SK-N-SH (cell line): ENCODE results near the gene SCN11A. TPM values are rescaled to one million over a fixed set of nuclear protein-coding genes. Genes with fewer than 3 reads are reported as not detected.

Experiments
- CTCF ChIA-PET: fragments of 300-600, 350-600 bp; formaldehyde crosslinking; extraction: SDS; loops from one replicate; lab custom pipeline; 2021; lab: Yijun Ruan, JAX
- POLR2A ChIA-PET: fragments of 350-600 bp; sonication (Branson Sonifier 250); formaldehyde crosslinking; extraction: SDS; loops from one replicate; lab custom pipeline; 2020; ENCODE audit warnings: antibody characterized with exemption, inconsistent platforms; lab: Yijun Ruan, JAX
- DNase-seq: peaks from one replicate; pipeline ENCODE4 v3.0.0; 2012
- H2AFZ ChIP-seq: fragments of 200-600 bp; sonication (generic); 2 replicates; pipeline ENCODE4 v1.8.1; 2016; ENCODE audit warnings: antibody characterized with exemption, mild to moderate bottlenecking, low read depth
- H3F3A ChIP-seq: fragments of 200-600 bp; sonication (generic); replicated peaks from 2 replicates; pipeline ENCODE3; 2016; ENCODE audit warnings: antibody characterized with exemption, mild to moderate bottlenecking; ENCODE audit not compliant: insufficient read depth
- H3K27ac ChIP-seq, 2 experiments: fragments of 200-500 bp in 1 of 2; fragments of 200-600 bp in 1 of 2; sonication (Bioruptor generic) in 1 of 2; sonication (generic), shearing (Covaris generic) in 1 of 2; 2 replicates each; pipeline versions ENCODE4 v1.5.1 to v1.6.1; 2014 to 2016; ENCODE audit warnings: low read depth in 2 of 2, inconsistent platforms in 1 of 2, low read length in 1 of 2, mild to moderate bottlenecking in 1 of 2, mixed read lengths in 1 of 2
- H3K27me3 ChIP-seq: fragments of 200-600 bp; sonication (generic), shearing (Covaris generic); 2 replicates; pipeline ENCODE4 v1.6.1; 2016; ENCODE audit warnings: mixed run types; ENCODE audit not compliant: insufficient read depth
- H3K36me3 ChIP-seq, 2 experiments: fragments of 200-500 bp in 1 of 2; fragments of 200-600 bp in 1 of 2; sonication (Bioruptor generic) in 1 of 2; sonication (generic) in 1 of 2; replicated peaks in 1 of 2; 2 replicates each; pipeline versions ENCODE3 to v1.5.1; 2014 to 2016; ENCODE audit warnings: low read length in 1 of 2, mild to moderate bottlenecking in 1 of 2; ENCODE audit not compliant: insufficient read depth in 2 of 2, control insufficient read depth in 1 of 2
- H3K4me1 ChIP-seq, 2 experiments: fragments of 200-500 bp in 1 of 2; fragments of 200-600 bp in 1 of 2; sonication (Bioruptor generic) in 1 of 2; sonication (generic), shearing (Covaris generic) in 1 of 2; 2 replicates each; pipeline versions ENCODE4 v1.5.1 to v1.6.1; 2014 to 2016; ENCODE audit warnings: low read depth in 1 of 2, low read length in 1 of 2, mixed run types in 1 of 2; ENCODE audit not compliant: insufficient read depth in 2 of 2, control insufficient read depth in 1 of 2
- H3K4me2 ChIP-seq: fragments of 200-600 bp; sonication (generic), shearing (Covaris generic); 2 replicates; pipeline ENCODE4 v1.6.1; 2017; ENCODE audit warnings: mixed run types
- H3K4me3 ChIP-seq, 2 experiments: fragments of 200-500 bp in 1 of 2; fragments of 200-600 bp in 1 of 2; sonication (Bioruptor generic) in 1 of 2; sonication (generic), shearing (Covaris generic) in 1 of 2; 2 replicates each; pipeline versions ENCODE4 v1.5.1 to v1.8.1; 2014 to 2016; ENCODE audit warnings: low read depth in 2 of 2, inconsistent platforms in 1 of 2, low read length in 1 of 2, mild to moderate bottlenecking in 1 of 2, mixed read lengths in 1 of 2, moderate library complexity in 1 of 2
- H3K79me2 ChIP-seq: fragments of 200-600 bp; sonication (generic); 2 replicates; pipeline ENCODE4 v1.8.1; 2017; ENCODE audit warnings: mild to moderate bottlenecking; ENCODE audit not compliant: insufficient read depth
- H3K9ac ChIP-seq: fragments of 200-600 bp; sonication (generic); 2 replicates; pipeline ENCODE4 v1.6.1; 2017; ENCODE audit warnings: mixed run types
- H3K9me2 ChIP-seq: fragments of 200-600 bp; sonication (generic); 2 replicates; pipeline ENCODE4 v1.6.1; 2017; ENCODE audit warnings: mixed run types
- H3K9me3 ChIP-seq: fragments of 200-600 bp; sonication (generic); 2 replicates; pipeline ENCODE4 v1.6.1; 2017; ENCODE audit warnings: mixed run types, mild to moderate bottlenecking, moderate library complexity
- H4K20me1 ChIP-seq: fragments of 200-600 bp; sonication (generic); 2 replicates; pipeline ENCODE4 v1.6.1; 2017; ENCODE audit warnings: mild to moderate bottlenecking, mixed run types; ENCODE audit not compliant: insufficient read depth
- CHD2 ChIP-seq: fragments of 150-350 bp; IDR thresholded peaks from 2 replicates; pipeline ENCODE4 v1.6.1; 2018; ENCODE audit warnings: low read length; ENCODE audit not compliant: partially characterized antibody
- ELF1 ChIP-seq: IDR thresholded peaks from 2 replicates; pipeline ENCODE4 v1.4.0; 2012
- FOXJ3 ChIP-seq: sonication (generic); formaldehyde crosslinking; IDR thresholded peaks from 2 replicates; pipeline ENCODE4 v1.5.1; 2020; ENCODE audit warnings: mild to moderate bottlenecking, missing genetic modification reagents
- FOXM1 ChIP-seq: IDR thresholded peaks from 2 replicates; pipeline ENCODE4 v1.4.0; 2012; ENCODE audit warnings: low read depth, mild to moderate bottlenecking
- GABPA ChIP-seq: IDR thresholded peaks from 2 replicates; pipeline ENCODE4 v1.4.0; 2012; ENCODE audit warnings: low read depth, mild to moderate bottlenecking
- GATA2 ChIP-seq: sonication (generic); formaldehyde crosslinking; IDR thresholded peaks from 2 replicates; pipeline ENCODE4 v1.5.0; 2020; ENCODE audit warnings: mild to moderate bottlenecking, missing genetic modification reagents
- JUND ChIP-seq: IDR thresholded peaks from 2 replicates; pipeline ENCODE4 v1.4.0; 2012
- MEF2A ChIP-seq: IDR thresholded peaks from 2 replicates; pipeline ENCODE4 v1.4.0; 2012; ENCODE audit warnings: low read depth, borderline replicate concordance
- MXI1 ChIP-seq: IDR thresholded peaks from 2 replicates; pipeline ENCODE4 v1.6.1; 2012; ENCODE audit warnings: mild to moderate bottlenecking, low read depth, low read length, improper control_type of control experiment
- PBX3 ChIP-seq: IDR thresholded peaks from 2 replicates; pipeline ENCODE4; 2012
- POLR2AphosphoS5 ChIP-seq: IDR thresholded peaks from 2 replicates; pipeline ENCODE4 v1.6.1; 2012; ENCODE audit warnings: low read depth, low read length
- SIN3A ChIP-seq: IDR thresholded peaks from 2 replicates; pipeline ENCODE4 v1.6.1; 2012; ENCODE audit warnings: low read depth, mild to moderate bottlenecking, low read length, moderate library complexity, borderline replicate concordance
- TAF1 ChIP-seq: IDR thresholded peaks from 2 replicates; pipeline ENCODE4 v1.6.1; 2012; ENCODE audit warnings: low read depth, mild to moderate bottlenecking, low read length, moderate library complexity, borderline replicate concordance
- YY1 ChIP-seq: IDR thresholded peaks from 2 replicates; pipeline ENCODE4 v1.4.0; 2012; ENCODE audit warnings: low read depth, mild to moderate bottlenecking
- WGBS: methylation state at CpG from one replicate; pipeline ENCODE4 v1.1.6; 2017; ENCODE audit warnings: low lambda C conversion rate; 5-methylcytosine and 5-hydroxymethylcytosine counted together
- polyA plus RNA-seq, 3 experiments: library from polyadenylated mRNA; depleted of rRNA; stranded (reverse); fragments of >200 nt; gene quantifications; 2 replicates each; pipeline ENCODE4 v1.2.3, GENCODE V29; 2012
- TF ChIP-seq, protein P1 (sequence below): IDR thresholded peaks from 2 replicates; pipeline ENCODE4 v1.6.1; 2012; ENCODE audit warnings: mild to moderate bottlenecking, low read depth, low read length, moderate library complexity

The SCN11A gene
- polyA plus RNA-seq (2012; rRNA removed), result 0.02 TPM in 2 replicates
- 0.01 TPM in 2 replicates for polyA plus RNA-seq (2012; cell fraction: cytosol; rRNA removed)
- polyA plus RNA-seq (2012; cell fraction: nucleus; rRNA removed), result 0.08 and 0.10 TPM in 2 replicates

DNA sequence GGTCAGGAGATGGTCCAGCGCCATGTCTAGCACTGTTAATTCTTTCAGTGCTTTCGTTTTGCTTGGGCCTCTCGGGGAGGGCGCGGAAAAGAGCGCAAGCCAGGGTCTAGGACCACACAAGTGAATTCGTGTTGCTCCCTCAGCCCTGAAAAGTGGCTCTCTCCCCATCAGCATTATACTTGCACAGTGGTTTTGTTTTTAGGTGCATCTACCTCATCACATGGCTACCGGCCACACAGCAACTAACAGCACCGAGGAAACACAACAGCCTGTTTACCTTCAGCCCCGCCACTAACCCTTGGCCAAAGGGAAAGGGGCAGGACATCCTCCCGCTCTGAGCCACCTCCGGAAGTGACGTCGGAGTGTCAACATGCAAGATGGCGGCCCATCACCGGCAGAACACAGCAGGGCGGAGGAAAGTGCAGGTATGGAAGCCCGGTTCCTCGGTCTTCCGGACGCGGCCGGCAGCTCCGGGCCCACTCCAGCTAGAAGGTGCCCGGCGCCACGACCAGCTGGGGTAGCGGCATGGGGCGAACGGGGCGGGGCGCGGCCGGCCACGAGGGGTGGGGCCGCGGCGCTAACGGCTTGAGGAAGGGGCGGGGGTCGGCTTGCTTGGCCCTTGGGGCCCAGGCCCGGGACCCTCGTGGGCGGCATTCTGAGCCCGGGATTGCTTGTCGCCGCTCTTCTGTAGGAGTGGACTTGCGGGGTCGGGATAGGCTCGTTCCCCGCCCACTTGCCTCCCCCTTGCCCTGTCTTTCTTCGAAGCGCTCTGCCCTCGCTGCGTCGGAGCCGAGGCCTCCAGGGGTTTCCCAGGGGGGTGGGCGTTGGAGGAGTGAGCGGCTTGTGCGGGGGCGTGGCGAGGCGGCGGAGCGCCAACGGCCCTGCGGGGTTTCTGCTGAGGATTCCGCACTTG, at the start of gene SCN11A, which contains the start of gene WDR48:
SCN11A (minus strand) TSS at position 296 of the 913 bp plus-strand sequence. CDS start 101,582 bp downstream, outside the sequence.
WDR48 (plus strand) TSS at position 368 of the 913 bp plus-strand sequence; CDS start at position 378, 10 bp downstream.
- CTCF ChIA-PET, result interaction anchor here (1.1 kb wide), 1 partner anchor 13 kb away, joined by 4 read pairs; no protein-coding TSS in a partner anchor
- Histone ChIP-seq H3K4me1 (peaks cover 0 to 3% of the 10 kb centered on the region in 2 experiments; a peak in 2 of 4 replicates), H2AFZ (peak within 1 kb of the TSS; percentile 98), H3K27me3 (no peaks in the 10 kb centered on the region), H3K4me2 (peak within 1 kb of the TSS; percentile 85)
- peak; percentile 95 for TF ChIP-seq FOXJ3 (CRISPR knock-in tag)
- TF ChIP-seq GATA2, result no peak
- peak; percentile 93 for TF ChIP-seq TAF1
- no peak for TF ChIP-seq FOXM1
- peak; percentile 58; the same call in 1 of the 2 replicates for TF ChIP-seq SIN3A
- peak; percentile 39; the same call in 1 of the 2 replicates for TF ChIP-seq ELF1
- 0 out of 2 replicates have a peak, but pooled peaks have one; percentile 11 for TF ChIP-seq PBX3
- TF ChIP-seq JUND, result no peak
- peak; percentile 24 for TF ChIP-seq CHD2
- TF ChIP-seq GABPA, result peak; percentile 92
- TF ChIP-seq MEF2A, result no peak
- TF ChIP-seq YY1, result peak; percentile 96
- peak; percentile 98 for TF ChIP-seq POLR2AphosphoS5
- TF ChIP-seq MXI1, result peak; percentile 84
- TF ChIP-seq, protein P1, sequence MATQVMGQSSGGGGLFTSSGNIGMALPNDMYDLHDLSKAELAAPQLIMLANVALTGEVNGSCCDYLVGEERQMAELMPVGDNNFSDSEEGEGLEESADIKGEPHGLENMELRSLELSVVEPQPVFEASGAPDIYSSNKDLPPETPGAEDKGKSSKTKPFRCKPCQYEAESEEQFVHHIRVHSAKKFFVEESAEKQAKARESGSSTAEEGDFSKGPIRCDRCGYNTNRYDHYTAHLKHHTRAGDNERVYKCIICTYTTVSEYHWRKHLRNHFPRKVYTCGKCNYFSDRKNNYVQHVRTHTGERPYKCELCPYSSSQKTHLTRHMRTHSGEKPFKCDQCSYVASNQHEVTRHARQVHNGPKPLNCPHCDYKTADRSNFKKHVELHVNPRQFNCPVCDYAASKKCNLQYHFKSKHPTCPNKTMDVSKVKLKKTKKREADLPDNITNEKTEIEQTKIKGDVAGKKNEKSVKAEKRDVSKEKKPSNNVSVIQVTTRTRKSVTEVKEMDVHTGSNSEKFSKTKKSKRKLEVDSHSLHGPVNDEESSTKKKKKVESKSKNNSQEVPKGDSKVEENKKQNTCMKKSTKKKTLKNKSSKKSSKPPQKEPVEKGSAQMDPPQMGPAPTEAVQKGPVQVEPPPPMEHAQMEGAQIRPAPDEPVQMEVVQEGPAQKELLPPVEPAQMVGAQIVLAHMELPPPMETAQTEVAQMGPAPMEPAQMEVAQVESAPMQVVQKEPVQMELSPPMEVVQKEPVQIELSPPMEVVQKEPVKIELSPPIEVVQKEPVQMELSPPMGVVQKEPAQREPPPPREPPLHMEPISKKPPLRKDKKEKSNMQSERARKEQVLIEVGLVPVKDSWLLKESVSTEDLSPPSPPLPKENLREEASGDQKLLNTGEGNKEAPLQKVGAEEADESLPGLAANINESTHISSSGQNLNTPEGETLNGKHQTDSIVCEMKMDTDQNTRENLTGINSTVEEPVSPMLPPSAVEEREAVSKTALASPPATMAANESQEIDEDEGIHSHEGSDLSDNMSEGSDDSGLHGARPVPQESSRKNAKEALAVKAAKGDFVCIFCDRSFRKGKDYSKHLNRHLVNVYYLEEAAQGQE, result no peak
- TF ChIP-seq, all 33 proteins: peak for 10
- Histone ChIP-seq H4K20me1 (no peaks in the 10 kb centered on the region; the same call in none of the 2 replicates), H3K4me3 (peak within 1 kb of the TSS; percentile 77 to 91), H3K36me3 (no peaks in the 10 kb centered on the region), H3K79me2 (peaks cover 46% of the 10 kb centered on the region), H3K9me3 (no peaks in the 10 kb centered on the region), H3K9ac (peak within 1 kb of the TSS; percentile 86), H3K27ac (peak within 1 kb of the TSS; percentile 71 to 88), H3F3A (peaks cover 9% of the 10 kb centered on the region), H3K9me2 (no peaks in the 10 kb centered on the region)
- POLR2A ChIA-PET, result no interaction called here
- DNase-seq, result peak; percentile 92
- 18% methylated on average over 20 of the region's 68 CpGs for WGBS
